ENCODE data around the gene RASGRP3.

The RASGRP3 gene

DNA sequence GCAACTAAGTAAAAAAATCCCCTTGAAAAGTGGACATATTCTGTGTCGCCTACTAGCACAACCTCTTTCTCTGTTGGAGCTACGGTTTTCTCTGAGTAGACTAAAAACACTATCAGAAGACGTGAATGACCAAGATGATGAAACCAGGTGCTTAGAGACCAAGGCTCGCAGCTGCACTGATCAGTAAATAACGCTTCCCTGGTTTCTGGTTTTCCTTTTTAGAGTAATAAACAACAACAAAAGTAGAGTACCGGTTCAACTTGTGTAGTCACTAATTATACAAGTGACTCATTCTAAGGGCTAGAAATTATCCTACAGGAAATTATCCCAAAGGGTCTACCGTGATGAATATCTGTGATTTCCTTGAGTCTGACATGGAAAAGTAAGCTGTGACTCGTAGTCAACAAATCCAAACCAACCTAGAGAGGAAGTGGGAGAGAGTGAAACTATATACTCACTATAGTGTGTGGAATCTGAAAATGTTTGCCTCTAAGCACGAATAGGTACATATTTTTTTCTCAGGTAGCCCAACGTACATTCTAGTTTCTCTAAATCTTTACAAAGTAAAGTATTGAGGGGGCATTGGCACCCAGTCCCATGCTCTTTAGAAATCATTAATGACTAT lies 17.8 kb downstream of the RASGRP3 start:
- DNase-seq: no peak

DNA sequence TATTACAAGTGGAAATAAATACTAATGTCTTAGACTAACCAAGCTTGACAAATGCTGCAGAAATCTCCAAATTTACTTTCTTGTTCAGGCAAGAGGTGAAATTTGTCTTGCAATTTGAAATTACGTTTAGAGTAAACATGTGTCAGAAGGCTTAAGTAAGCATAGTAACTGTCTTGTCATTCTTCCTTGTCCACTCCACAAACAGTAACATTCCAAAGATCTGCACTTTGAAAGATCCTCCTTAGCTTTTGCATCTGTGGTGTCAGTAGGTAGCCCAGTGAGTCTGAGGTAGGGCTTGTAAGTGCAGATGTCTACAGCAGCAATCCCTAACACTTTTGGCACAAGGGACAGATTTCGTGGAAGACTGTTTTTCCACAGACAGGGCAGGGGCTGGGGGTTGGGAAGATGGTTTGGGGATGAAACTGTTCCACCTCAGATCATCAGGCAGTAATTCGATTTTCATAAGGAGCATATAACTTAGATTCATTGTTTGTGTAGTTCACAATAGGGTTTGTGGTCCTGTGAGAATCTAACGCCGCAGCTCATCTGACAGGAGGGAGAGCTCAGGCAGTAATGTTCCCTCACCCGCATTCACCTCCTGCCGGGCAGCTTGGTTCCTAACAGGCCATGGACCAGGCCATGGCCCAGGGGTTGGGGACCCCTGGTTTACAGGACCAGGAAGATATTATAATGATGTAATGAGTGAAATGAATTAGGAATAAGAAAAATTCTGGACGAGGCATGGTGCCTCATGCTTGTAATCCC lies 18.6 kb downstream of the RASGRP3 start:
- no peak for DNase-seq

DNA sequence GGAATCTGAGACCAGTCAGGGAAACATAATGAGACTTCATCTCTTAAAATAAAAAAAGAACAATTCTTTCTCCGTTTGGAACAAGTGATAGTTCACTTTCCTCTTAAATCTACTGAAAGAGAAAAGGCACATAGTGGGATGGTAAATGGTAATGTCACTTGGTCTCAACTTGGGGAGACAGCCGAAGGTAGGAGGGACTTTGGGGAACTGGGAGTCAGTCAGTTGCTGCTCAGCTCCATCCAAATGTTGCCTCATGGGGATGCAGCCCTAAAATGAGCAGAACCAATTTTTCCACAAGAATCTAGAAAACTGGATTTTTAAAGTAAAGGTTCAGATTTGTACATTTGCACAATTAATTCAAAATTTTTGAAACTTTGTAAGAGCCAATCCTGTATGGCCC lies 19.2 kb downstream of the RASGRP3 start:
- DNase-seq: no peak

DNA sequence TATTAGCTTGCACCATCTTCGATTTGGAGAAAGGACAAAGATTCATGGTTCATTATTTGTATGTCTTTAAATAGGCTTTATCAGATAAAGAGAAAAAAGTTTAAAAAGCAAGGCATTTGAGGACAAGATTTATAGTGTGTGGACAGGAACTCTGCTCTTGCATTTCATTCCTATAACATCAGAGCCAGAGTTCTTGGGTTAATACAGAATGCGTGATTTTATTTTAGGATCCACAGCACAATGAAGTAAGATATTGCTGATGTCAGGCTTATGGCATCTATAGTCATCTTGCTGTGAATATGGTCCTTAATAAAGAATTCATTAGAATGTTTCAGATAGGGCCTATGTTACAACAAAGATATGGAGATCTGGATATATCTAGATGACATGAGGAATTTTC lies 19.7 kb downstream of the RASGRP3 start:
- DNase-seq: no peak

DNA sequence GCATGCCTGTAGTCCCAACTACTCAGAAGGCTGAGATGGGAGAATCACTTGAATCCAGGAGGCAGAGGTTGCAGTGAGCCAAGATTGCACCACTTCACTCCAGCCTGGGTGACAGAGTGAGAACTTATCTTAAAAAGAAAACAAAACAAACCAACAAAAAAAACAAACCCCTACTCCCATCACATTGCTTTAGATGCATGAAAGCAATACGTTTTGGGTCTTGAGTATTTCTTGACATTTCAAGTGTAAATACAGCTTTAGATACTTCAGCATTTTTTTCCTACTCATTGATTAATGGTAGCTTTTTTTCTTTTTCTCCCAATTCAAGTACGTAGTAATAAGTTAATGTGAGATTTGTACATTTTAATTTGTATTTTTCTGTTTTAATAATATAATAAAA lies 20.3 kb downstream of the RASGRP3 start:
- DNase-seq: no peak

DNA sequence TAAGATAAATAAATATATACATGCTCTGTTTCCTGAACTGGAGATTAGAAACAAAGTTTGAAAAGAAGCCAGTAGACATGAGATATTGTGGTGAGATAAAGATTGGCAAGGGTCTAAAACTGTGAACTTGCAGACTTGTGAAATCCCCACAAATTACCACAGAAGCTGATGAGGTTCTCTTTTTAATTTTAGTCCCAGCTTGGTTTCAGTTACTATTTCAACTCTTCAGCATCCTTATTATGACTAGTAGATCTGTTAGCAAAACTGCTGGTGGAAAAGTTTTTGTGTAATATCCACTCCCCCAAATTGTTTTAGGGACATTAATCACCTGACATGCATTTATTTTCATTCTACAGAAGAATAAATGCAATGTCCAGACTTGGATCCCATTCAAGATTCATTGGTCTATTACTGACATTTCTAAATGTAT lies 20.8 kb downstream of the RASGRP3 start:
- peak in 1 of 2 donors; percentile 65 for DNase-seq

DNA sequence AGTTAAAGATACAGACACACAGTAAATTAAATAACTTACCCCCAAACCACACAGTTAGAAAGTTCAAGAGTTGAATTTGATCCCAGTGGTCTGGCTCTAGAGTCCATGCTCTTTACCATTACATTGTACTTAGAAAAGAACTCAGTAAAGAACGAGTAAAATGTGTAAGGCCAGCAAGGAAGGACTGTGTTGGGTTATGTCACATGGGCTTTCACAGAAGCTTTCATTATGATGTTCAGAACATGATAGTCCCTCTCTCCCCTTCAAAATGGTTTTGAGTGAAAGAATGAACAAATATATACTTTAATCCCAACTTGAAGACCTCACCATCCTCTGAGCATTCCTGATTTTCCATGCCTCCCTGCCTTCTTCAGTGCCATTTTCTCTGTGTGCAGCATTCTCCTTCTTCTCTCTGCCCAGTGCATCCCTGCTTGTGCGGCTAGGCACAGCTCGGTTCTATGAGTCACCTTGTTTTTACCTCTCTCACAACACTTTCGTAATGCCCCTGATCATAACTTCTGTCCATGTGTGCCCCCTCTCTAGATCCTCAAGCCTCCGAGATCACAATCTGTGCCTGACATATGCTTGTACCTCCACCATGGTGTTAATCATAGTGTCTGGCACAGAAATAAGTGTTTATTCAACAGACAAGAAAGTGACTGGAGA lies 22.0 kb downstream of the RASGRP3 start:
- no peak for DNase-seq

DNA sequence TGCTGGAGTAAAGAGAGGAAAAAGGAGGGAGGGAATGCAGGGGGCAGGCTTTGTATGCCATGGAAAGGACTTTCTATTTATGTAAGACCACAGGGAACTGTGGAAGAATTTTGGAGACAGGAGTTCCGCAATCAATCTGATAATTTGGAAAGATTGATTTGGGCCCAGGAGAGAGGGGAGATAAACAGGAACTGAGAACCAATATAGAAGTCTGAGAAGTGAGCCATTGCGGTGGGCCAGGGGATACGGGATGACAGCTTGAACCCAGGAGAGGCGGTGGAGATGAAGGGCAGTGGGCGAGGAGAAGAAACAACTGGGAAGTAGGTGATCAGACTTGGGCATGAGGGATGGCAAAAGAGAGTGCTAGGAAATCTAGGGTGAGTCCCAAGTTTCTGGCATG lies 23.7 kb downstream of the RASGRP3 start:
- DNase-seq: no peak

DNA sequence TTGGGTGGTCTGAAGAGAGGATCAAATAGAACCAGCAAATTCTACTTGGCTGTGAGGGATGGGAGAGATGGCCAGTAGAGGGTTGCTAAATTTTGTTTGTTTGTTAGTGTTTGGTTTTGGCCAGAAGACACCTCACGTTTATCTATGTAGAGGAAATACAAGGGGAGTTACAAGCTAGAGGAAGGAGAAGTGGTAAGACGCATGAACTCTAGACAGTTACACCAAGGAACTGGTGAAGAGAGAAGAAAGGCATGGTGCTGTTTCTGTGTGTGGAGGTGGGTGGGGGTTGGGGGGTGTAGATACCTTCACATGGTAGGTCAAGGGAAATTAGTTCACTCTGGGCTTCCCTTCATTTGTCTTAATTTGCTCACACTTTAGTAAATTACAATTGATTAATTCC lies 25.6 kb downstream of the RASGRP3 start:
- DNase-seq: no peak

DNA sequence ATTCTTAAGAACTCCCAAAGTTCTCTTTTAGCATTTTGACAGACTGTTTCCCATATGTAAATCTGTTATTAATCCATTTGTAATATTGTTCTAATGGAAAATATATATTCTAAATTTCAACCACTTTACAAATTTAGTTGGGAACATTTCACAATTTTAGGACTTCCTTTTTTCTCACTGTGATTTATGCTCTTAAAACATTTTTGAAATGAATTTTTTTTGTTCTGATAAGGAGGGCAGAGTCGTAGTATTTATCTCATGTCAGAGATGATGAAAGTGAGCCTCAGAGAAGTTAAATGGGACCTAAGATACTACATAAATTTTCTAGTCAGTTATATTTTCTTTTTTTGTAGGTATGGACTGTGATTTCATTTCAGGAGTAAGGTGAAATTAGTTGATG lies 26.6 kb downstream of the RASGRP3 start:
- no peak for DNase-seq

DNA sequence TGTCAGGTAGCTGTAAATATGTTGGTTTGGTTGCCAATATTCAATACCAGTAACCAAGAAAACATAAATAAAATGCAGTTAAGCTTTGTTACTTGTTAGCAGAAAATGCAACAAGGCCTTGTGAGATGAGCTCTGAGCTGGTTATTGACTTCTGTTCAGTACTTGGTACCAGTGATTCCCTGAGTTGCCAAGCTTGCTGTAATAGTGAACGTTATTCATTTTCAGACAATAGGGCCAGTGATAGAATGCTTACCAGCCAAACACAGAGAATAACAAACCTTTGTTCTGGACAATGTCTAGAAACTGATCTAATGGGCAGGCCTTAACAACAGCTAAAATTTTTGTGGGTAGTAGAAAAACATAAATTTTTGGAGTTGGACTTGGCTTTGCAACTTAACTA lies 29.5 kb downstream of the RASGRP3 start:
- DNase-seq: no peak

DNA sequence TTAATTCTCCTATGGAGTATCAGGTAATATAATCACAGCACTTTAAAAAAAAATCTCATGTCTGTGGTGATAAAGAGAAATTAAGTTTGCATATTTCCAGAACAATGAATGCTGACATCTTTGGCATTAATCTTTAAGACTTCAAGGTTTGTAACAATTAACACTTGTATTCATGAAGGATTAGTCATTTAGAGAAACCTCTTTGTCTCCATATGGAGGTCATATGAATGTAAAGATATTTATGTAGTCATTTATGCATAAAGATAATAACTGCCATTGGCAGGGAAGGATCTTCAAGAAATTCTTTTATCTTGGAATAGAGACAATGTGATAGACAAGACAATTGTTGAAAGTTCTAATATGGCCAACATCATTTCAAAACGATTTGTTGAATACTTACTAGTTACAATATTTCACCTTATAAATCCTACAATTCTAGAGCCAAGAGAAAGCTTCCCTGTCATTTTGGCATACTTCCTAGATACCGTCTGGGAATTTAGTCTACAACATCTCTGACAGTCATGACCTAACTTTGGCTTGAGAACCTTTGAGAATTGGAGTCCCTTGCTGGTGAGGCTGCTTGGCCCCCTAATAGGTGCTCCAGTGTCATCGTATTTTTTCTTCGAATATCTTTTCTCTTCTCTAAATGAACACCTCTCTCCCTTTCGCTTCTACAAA lies 33.6 kb downstream of the RASGRP3 start:
- DNase-seq: no peak

DNA sequence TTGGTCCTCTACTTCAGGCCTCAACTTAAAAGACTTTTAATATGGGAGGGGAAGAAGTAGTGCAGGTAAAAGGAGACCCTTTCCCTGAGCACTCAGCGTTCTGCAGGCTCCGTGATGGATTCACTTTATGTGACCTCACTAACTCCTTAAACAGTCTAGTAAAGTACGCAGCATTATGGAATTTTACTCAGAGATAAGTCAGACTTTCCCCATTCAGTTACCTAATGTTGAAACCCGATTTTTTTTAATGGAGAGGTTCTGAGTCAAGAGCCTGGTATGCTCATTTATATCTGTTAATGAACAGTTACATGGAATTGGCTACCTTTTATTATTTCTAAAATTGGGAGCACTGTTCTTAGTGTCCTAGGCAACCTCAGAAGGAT lies 34.1 kb downstream of the RASGRP3 start:
- no peak for DNase-seq

DNA sequence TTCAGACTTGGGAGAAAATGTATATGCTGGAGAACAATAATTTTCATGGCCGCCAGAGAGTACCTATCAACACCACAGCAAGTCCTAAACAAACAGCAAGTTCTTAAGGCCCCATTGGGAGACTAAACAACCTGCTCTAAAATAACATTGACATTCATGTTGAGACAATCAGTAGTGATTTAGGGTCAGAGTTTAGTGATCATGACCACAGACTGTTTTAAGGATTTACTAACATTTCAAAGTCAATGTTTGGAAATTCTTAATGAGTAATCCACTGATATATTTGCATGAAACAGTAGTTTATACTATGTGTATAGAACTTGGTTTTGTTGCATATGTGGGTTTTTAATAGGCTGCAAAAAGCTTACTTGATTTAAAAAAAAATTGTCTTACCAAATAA lies 34.7 kb downstream of the RASGRP3 start:
- DNase-seq: no peak

DNA sequence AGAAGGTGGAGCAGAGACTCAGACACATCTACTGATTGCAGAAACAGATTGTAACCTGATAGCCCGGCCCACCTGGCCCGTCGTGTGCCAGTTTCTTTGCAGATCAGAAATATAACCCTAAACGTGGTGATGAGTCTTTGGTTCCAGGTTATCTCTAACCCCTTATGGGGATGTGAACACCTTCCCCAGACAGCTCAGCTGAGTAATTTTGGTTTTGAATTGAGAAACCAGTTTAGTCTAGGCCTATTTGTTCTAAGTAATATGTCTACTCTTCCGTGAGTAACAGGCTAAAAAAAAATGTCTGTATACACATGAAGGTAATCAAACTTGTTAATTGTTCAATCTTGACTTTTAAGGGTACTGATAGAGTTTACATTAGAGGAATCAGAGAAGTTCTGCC lies 35.7 kb downstream of the RASGRP3 start:
- no peak for DNase-seq

DNA sequence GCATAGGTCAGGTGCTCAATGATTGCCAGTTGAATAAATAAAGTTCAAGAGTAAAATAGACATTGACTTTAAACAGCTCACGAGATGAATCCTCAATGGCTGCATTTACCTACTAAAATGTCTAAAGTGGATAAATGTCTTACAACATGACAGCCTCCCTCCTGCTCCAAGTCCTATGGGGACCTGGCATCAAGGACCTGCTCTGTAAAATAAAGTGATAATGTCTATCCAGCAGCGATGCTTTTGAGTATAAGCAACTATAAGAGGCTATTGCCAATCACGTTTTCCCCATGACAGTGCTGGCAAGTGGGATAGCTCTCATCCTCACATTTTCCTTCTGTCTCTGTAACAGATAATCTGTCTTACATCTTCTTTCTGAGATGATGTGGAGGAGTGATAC lies 37.0 kb downstream of the RASGRP3 start:
- no peak for DNase-seq

DNA sequence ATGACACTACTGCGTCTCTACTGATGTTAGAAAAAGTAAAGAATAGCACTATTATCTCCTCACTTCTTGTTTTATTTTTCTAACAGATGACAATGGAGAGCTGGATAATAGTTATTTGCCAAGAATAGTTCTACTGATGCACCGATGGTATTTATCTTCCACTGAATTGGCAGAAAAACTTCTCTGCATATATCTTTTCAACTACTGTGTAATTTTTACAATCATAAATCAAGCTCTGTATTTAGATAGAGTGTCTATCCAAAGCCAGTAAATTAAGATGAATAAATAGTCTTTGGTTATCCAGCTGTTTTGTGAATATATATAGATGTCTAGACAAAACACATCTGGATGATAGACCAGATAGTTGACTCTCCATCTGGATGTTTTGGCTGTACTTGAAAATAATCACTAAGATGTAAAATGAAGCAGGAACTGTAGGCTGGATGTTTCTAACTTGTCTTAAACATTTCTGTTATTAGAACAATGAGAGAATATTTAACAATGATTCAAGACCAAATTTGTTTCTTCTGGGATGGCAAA lies 40.1 kb downstream of the RASGRP3 start:
- DNase-seq: no peak

DNA sequence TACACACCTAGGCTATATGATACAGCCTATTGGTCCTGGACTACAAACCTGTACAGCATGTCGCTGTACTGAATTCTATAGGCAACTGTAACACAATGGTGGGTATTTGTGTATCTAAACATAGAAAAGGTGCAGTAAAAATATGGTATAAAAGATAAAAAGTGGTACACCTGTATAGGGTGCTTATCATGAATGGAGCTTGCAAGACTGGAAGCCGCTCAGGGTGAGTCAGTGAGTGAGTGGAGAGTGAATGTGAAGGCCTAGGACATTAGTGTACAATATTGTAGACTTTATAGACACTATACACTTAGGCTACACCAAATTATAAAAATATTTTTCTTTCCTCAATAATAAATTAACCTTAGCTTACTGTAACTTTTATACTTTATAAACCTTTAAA lies 41.8 kb downstream of the RASGRP3 start:
- no peak for DNase-seq

DNA sequence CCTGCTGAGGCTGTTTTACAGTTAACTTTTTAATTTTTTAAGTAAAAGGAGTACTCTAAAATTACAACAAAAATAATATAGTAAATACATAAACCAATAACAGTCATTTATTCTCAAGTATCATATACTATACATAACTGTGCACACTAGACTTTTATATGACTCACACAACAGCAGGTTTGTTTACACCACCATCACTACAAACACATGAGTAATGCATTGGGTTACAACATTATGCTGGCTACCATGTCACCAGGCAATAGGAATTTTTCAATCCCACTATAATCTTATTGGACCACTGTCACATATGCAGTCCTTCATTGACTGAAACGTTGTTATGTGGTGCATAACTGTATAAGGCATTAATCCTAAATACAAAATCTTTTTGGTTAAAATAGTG lies 42.5 kb downstream of the RASGRP3 start:
- DNase-seq: no peak

DNA sequence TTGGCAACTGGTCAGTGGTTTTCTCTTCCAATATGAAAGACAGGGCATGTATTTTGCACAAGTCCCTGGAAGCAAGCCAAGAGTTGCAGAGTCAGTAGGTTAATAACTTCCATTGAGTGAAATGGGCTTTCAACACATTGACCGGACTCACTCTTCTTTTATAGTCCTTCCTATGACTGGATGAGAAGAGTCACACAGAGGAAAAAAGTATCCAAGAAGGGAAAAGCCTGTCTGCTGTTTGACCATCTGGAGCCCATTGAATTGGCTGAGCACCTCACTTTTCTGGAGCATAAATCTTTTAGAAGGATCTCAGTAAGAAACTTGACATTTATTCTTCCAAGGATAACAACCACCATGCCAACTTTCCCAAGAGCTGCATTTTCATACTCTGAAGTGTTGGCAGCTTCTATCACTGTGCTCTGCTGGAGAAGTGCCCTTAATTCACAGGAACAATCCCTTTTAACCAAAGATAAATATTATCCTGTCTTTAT lies 45.4 kb downstream of the RASGRP3 start:
- no peak for DNase-seq

DNA sequence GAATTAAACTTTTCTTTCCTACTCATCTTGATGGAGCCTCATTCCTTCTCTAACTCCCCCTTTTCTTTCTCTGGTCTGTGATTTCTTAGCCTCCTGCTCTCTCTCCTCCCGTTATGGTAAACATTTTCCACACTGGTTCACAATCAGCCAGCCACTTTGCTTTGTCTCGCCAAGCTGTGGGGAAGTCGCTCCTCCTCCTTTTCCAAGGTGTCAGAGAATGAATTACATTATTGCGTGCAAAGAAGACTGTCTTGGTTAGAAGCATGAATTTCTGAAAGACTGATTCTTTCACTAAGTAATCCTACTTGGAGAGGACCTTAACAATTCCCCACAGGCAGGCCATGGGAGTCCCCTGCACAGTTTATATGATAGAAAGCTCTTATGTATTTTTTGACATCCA lies 46.1 kb downstream of the RASGRP3 start:
- DNase-seq: no peak

DNA sequence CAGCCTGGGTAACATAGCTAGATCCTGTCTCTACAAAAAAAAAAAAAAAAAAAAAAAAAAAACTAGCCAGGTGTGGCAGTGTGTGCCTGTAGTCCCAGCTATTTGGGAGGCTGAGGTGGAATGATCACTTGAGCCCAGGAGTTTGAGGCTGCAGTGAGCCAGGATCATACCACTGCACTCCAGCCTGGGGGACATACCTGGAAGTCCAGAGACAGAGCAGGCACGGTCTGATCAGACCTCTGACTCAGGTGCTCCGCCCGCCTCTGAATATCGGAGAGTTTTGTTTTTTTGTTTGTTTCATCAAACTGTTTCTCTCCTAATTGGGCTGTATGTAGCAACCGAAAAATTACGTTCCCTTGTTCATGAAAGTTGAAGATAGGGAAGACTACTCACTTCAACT lies 49.2 kb downstream of the RASGRP3 start:
- DNase-seq: no peak

DNA sequence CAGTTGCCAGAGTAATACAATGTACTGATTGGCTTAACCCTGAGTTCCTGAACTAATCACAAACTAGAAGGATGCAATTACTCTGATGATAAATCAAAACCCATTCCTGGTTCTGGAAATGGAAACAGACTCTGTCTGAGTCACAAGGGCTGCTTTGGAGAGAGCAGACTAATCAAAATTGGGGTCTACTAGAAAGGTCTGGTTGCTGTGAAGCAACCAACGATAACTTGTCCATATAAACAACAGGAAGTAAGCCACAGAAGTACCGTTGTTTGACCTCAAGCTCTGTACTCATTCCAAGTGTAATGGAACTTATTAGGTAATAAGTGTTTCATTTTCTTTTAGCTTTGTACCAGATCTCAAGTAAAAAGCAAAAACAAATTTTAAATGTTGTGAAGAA lies 49.7 kb downstream of the RASGRP3 start:
- no peak for DNase-seq
